AML-193 (cell line): ENCODE results near the gene KBTBD7.

Experiments used
- DNase-seq, 2 experiments: peaks; one replicate each; lab custom pipeline; 2025; lab: John Stamatoyannopoulos, UW

KBTBD7 gene

GRCh38 chr13:41193919-41194824, at the start of gene KBTBD7:
Gene KBTBD7 (minus strand): TSS chr13:41194569. CDS start chr13:41194257, 312 bp downstream.
- peak; percentile 98 to 99 for DNase-seq

GRCh38 chr13:41241626-41242025, 47.3 kb upstream of the KBTBD7 start:
- DNase-seq: no peak

- DNase-seq: no peak
These were observed 42.0 kb upstream of the KBTBD7 start for GRCh38 chr13:41236369-41236768.

GRCh38 chr13:41232578-41233480, 38.5 kb upstream of the KBTBD7 start:
- DNase-seq: no peak

GRCh38 chr13:41231786-41232185, 37.4 kb upstream of the KBTBD7 start:
- DNase-seq: no peak

- no peak for DNase-seq
These were observed 36.8 kb upstream of the KBTBD7 start for GRCh38 chr13:41231025-41231677.

GRCh38 chr13:41229356-41229755, 35.0 kb upstream of the KBTBD7 start:
- DNase-seq: no peak

- no peak for DNase-seq
These were observed 30.0 kb upstream of the KBTBD7 start for GRCh38 chr13:41224113-41225110.

- DNase-seq: peak; percentile 72
These were observed 28.0 kb upstream of the KBTBD7 start for GRCh38 chr13:41222259-41222852.

GRCh38 chr13:41220401-41220800, 26.0 kb upstream of the KBTBD7 start:
- DNase-seq: no peak

GRCh38 chr13:41216160-41216559, 21.8 kb upstream of the KBTBD7 start:
- DNase-seq: no peak

GRCh38 chr13:41213919-41214318, 19.6 kb upstream of the KBTBD7 start:
- DNase-seq: no peak

GRCh38 chr13:41213316-41213715, 18.9 kb upstream of the KBTBD7 start:
- no peak for DNase-seq

GRCh38 chr13:41212881-41213280, 18.5 kb upstream of the KBTBD7 start:
- DNase-seq: no peak

- no peak for DNase-seq
These were observed 16.7 kb upstream of the KBTBD7 start for GRCh38 chr13:41211062-41211461.

GRCh38 chr13:41206467-41206866, 12.1 kb upstream of the KBTBD7 start:
- no peak for DNase-seq

GRCh38 chr13:41203810-41204209, 9.4 kb upstream of the KBTBD7 start:
- no peak for DNase-seq

GRCh38 chr13:41200126-41200525, 5.8 kb upstream of the KBTBD7 start:
- no peak for DNase-seq

- DNase-seq: peak; percentile 61 to 70
These were observed 5.2 kb upstream of the KBTBD7 start for GRCh38 chr13:41199526-41199925.

- no peak for DNase-seq
These were observed 4.7 kb upstream of the KBTBD7 start for GRCh38 chr13:41199079-41199478.

- peak; percentile 70 to 81 for DNase-seq
These were observed 2.3 kb upstream of the KBTBD7 start for GRCh38 chr13:41196620-41197019.
